GM12875 (cell line): ENCODE measurements around the gene MT4.

Experiments used
- H3K4me3 ChIP-seq: one replicate; pipeline ENCODE4 v1.5.1; 2011; ENCODE audit warnings: low read depth, low read length, control low read depth
- TF ChIP-seq, protein P1 (sequence below): IDR thresholded peaks from 2 replicates; pipeline ENCODE4 v1.5.1; 2011; ENCODE audit warnings: low read depth, mild to moderate bottlenecking, control low read depth, inconsistent platforms, low read length, moderate library complexity, borderline replicate concordance; ENCODE audit not compliant: insufficient read depth

The MT4 gene

DNA sequence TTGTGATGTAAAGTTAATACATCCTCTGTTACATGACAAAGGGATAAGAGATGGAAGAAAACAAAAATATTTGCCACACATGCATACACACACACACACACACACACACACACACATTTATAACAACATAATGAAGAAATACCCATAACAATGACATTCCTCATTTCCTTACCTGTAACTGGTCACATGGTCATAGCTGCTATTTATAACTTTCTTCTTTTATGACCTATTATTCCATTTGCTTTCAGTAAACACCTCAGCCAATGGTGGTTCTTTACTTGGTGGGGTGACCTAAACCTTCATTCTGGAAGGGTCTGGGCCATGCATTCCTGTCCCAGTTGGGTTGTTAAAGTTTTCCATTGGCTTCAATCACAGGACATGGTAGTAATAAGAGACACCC, 48.8 kb downstream of the MT4 start:
- H3K4me3 ChIP-seq, result no peak overlapping the region
- TF ChIP-seq, protein P1, sequence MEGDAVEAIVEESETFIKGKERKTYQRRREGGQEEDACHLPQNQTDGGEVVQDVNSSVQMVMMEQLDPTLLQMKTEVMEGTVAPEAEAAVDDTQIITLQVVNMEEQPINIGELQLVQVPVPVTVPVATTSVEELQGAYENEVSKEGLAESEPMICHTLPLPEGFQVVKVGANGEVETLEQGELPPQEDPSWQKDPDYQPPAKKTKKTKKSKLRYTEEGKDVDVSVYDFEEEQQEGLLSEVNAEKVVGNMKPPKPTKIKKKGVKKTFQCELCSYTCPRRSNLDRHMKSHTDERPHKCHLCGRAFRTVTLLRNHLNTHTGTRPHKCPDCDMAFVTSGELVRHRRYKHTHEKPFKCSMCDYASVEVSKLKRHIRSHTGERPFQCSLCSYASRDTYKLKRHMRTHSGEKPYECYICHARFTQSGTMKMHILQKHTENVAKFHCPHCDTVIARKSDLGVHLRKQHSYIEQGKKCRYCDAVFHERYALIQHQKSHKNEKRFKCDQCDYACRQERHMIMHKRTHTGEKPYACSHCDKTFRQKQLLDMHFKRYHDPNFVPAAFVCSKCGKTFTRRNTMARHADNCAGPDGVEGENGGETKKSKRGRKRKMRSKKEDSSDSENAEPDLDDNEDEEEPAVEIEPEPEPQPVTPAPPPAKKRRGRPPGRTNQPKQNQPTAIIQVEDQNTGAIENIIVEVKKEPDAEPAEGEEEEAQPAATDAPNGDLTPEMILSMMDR, result no peak

DNA sequence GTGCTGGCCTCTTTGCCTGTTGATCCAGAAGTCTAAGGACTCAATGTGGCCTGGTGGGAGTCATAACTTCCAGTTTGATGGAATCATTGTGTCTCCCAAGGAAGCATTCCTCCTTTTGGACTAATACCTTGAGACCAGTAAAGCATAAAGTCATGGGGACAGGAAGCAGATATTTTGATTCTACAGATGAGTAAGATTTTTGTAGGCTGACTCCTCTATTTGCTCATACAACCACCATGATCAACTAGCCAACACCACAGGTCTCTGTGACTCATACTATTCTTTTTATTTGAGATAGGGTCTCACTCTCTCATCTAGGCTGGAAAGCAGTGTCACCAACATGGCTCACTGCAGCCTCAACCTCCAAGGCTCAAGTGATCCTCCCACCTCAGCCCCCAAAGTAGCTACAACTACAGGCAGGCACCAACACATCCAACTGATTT, 49.7 kb downstream of the MT4 start:
- TF ChIP-seq, protein P1, result no peak
- no peak overlapping the region for H3K4me3 ChIP-seq

DNA sequence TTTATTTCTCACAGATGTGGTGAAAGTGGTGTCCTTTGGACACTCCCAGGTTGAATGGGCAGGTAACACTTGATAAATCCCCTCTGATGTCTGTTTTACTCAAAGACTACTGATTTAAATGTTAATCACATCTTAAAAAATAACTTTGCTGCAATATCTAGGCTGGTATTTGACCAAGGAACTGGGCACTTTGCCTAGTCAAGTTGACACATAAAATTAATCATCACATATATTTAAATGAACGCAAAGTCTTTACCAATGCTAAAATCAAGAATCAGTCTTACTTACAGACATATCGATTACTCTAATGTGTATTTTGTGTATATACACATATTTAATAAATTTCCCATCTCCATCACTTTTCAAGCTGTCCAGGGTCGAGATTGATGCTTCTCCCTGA, 50.5 kb downstream of the MT4 start:
- no peak overlapping the region for H3K4me3 ChIP-seq
- TF ChIP-seq, protein P1, result no peak

DNA sequence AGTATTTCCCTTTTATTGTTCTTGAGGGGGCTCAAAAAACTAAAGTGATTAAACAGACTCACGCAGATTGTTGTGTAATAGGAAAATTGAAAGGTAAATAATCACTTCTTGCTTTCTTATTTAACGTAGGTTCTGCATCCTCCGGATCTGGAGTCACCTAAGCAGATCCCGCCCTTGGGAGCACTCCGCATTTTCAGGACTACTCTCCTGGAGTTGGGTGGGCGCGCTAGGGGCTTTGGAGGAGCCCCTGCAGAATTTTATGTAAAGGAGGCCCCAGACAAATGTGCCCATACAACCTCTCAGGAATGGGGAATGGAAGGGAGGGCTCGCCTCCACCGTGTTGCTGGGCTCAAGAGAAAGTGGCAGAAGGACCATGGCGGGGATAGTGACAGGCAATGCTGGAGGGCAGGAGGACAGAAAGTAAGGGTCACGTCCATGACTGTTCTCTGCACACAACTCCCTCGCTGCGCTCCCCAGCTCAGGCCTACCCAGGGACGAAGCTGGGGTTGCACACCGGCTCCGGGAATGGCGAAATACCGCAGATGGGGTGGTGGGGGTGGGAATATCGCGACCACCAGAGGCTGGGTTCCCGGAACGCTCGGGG, 51.8 kb downstream of the MT4 start:
- no peak overlapping the region for H3K4me3 ChIP-seq
- TF ChIP-seq, protein P1, result no peak

DNA sequence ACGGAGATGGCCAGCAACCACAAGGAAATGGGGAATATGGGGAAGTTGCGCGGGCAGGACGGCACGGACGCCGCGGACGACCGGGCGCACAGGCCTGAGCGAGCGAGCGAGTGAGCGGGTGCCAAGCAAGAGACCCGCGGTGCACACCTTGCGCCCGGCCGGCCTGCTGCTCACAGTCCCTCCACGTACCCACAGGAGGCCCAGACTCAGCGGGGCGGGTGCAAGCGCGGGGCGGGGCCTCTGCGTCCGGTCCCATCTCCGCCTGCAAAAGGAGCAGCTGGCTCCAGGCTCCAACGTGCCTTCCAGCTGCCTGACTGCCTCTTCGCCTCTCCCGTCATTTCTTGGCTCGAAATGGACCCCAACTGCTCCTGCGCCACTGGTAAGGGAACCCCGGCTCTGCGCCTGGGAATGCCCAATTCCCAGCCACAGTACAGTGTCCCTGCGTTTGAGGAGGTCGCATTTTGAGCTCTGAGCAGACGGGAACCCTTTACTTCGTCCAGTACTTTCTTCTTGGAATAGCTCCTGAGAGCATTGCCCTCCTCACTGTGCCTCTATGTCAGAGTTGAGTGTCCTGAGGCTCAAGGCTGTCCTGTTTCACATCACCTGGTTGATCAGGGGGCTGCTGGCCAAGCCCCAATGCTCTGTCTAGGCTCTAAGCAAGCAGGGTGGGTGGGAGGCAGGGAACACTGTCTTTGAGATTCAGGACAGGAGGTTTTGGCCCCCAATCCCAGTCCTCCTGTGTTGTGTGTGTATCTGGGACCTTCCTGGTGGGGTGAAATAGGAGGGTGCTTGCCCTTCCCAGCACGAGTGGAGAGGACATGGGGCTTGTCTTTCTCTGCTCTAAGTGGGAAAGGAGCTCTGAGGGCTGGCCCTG, 52.6 kb downstream of the MT4 start:
- TF ChIP-seq, protein P1, result no peak
- no peak overlapping the region for H3K4me3 ChIP-seq

DNA sequence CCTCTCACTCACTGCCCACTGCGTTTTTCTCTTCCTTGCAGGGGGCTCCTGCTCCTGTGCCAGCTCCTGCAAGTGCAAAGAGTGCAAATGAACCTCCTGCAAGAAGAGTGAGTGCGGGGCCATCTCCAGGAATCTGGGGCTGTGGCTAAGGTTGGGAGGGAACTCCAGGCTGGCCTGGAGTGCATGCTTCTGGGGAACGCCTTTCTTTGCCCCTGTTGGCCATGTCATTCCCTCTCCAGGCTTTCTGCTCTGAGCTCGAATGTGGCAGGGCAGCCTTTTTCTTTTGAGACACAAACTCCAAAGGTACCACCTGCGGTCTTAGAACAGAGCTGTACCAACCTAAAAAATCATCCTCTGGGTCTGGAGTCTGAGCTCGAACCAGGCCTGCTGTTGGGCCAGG, 53.3 kb downstream of the MT4 start:
- no peak overlapping the region for H3K4me3 ChIP-seq
- TF ChIP-seq, protein P1, result no peak
